Erythroblast (primary cell): ENCODE data around the gene TTYH2.

Source experiments
- GATA1 ChIP-seq: IDR thresholded peaks from 2 replicates; pipeline ENCODE4 v1.6.1; 2011; ENCODE audit warnings: low read depth, mild to moderate bottlenecking, control low read depth, low read length, moderate library complexity
- POLR2A ChIP-seq: IDR thresholded peaks from 2 replicates; pipeline ENCODE4 v1.6.1; 2011; ENCODE audit warnings: mild to moderate bottlenecking, low read length

- TF ChIP-seq POLR2A (no peak), GATA1 (no peak)
These were observed 3.1 kb downstream of the TTYH2 start for GRCh38 chr17:74216505-74216904.
